Measurements from ENCODE around the gene SHCBP1L.

Gene SHCBP1L

DNA sequence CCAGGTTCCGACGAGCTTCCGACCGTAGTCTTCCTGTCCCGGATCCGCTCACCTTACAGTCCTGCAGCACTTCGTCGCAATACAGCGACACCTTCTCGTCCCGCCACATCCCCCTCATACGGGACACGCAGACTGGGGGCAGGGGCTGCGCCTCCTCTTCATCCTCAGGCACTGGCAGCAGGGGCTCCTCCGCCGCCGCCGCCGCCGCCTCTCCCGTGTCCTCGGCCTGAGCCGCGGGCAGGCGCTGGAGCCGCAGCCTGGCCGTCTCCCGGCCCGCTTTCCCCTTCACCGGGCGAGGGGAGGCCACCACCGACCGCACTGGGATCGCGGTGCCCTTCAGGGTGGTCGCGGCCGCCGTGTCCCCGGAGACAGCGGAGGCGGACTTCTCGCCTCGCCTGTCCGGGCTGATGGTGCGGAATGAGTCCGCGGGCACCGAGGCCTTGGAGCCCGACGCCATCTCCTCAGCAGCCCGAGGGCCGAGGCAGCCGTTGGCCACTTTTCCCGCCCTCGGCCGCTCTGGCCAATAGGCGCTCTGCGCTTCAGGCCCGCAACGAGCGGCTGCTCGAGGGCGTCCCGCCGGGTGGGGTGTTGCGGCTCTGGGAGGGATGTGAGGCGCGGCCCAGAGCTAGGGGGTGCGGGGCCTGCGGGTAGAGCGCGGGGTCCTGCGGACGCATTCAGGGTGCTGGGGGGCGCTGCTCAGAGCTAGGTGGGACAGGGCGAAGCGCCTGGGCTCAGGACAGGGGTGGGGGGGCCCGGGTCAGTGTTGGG lies at the start of gene SHCBP1L:
SHCBP1L (minus strand) TSS at position 490 of the 768 bp plus-strand sequence; CDS start at position 457, 33 bp downstream.
- DNase-seq, result no peak

GRCh38 chr1:183002267-183002666 lies 49.3 kb upstream of the SHCBP1L start:
- DNase-seq, result no peak

DNA sequence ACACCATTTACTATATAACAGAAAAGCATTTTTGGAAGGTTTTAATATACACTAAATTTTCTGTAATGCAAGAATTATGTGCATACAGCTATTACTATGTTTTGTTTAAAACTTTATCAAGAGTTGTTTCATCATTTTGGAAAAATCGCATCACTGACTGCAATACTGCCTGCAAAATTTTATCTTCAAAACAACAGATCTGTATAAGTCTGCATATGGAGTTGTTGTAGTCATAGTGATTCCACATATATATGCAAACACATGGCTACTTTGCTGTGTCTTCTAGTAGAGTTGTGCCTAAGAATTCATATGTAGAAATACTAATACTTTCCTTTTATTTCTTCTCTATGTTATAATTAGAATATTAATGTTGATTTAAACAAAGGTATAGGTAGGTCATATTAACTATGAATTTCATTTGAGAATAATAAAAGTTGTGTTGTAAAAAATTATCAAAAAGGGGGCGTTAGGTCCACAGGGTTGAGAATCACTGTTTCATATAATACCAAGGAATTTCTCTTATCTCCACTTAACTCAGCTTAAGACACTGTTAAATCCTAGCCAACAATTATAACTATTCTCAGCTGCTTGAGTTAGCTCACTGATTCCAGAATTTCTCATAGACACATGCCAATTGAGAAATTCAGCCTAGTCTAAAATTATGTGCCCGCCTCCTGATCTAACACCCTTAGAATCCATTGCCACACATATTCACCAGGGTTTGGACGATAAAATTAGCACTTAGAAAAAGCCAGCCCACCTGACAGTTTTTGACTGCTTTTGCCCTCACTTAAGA lies 47.4 kb upstream of the SHCBP1L start:
- DNase-seq, result no peak

- no peak for DNase-seq
Observed at GRCh38 chr1:182998482-182998881, 45.5 kb upstream of the SHCBP1L start.

DNA sequence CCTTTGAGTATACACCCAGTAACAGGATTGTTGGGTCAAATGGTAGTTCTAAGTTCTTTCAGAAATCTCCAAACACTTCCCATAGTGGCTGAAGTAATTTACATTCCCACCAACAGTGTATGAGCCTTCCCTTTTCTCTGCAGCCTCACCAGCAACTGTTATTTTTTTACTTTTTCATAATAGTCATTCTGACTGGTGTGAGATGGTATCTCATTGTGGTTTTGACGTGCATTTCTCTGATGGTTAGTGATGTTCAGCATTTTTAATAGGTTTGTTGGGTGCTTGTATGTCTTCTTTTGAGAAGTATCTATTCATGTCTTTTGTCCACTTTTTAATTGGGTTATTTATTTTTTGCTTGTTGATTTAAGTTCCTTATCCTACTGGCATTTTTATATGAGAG lies 43.9 kb upstream of the SHCBP1L start:
- no peak for DNase-seq

DNA sequence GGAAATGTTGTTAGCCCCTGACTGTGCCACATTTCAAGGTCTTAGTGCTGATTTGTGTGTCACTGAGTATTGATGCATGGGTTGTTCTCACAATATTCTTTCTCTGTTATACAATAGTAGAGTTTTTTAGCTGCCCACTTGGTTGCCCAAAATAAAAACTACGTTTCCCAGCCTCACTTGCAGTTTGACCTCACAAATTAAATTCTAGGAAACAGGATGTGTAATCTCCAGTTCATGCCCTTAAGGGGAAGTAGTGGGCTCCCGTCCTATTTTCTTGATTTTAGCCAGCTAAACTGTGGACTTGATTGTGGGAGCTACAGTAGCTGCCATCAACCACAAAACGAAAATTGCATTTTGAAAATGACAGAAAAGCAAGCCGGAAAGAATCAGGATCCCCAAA lies 42.9 kb upstream of the SHCBP1L start:
- no peak for DNase-seq

GRCh38 chr1:182993746-182994145 lies 40.8 kb upstream of the SHCBP1L start:
- no peak for DNase-seq

- DNase-seq, result no peak
Observed at GRCh38 chr1:182990413-182991144, 37.6 kb upstream of the SHCBP1L start.

DNA sequence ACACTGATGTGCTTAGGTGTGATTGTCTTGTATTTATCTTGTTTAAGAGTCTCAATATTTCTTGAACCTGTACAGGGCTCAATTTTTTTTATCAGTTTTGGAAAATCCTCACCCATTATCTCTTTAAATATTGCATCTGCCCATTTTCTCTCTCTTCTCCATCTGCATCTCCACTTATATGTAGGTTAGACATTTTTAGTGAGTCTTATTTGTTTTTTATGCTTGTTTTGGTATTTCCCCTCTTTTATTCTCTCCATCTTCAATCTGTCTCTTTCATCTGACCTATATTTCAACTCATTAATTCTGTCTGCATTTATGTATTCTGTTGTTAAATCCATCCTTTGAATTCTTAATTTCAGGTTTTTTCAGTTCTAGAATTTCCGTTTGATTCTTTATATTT lies 32.9 kb upstream of the SHCBP1L start:
- DNase-seq, result no peak

DNA sequence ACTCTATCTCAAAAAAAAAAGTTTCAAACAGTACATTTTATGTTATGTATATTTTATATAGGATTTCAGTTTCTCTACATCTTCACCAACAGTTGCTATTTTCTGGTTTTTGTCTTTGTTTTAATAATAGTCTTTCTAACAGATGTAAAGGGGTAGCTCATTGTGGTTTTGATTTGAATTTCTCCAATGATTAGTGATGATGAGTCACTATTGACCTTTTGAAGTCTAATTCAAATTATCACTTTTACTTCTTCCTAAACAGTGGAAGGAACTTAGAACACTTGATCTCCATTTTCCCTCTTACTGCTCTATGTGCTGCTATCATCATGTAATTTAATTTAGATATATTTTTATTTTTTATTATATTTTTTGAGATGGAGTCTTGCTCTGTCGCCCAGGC lies 31.7 kb upstream of the SHCBP1L start:
- DNase-seq, result no peak

- no peak for DNase-seq
Observed at GRCh38 chr1:182984138-182984537, 31.2 kb upstream of the SHCBP1L start.

GRCh38 chr1:182978151-182978853 lies 25.3 kb upstream of the SHCBP1L start:
- DNase-seq, result no peak

GRCh38 chr1:182977480-182977879 lies 24.5 kb upstream of the SHCBP1L start:
- no peak for DNase-seq

- no peak for DNase-seq
Observed at GRCh38 chr1:182974506-182975191, 21.7 kb upstream of the SHCBP1L start.

DNA sequence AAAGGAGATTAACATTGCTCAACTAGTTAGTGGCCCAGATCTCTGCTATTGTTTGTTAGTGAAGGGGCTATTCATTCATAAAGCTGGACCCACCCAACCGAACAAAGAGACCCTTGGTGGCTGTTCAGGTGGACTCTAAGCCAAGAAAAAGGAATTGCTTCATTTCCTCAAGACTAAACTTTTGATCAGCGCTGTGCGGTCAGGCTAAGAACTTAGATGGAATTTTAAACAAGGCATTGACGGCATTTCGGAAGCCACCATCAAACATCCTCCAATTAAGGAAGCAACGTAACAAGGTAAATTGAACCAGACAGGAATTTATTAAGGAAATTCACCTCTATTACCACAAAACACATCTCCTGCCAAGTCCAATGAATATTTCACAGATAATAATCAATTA lies 19.9 kb upstream of the SHCBP1L start:
- DNase-seq, result no peak

DNA sequence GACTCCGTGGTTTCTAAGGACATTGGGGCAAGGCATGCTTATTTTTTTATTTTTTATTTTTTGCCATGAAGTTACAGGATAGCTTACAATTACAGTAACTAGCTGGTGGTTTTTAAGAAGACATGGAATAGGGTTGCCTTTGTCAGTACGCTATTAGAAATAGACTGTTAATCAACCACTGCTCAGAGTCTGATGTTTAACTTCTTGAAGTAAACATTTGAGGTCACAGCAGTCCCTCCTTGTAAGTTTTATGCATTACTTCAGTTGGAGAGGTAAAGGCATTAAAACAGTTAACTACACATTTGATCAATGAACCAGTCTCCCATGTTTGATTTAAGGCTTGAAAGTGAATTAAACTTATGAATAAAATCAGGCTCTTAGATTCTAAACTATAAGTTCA lies 19.3 kb upstream of the SHCBP1L start:
- DNase-seq, result no peak

GRCh38 chr1:182971219-182971618 lies 18.3 kb upstream of the SHCBP1L start:
- DNase-seq, result no peak

DNA sequence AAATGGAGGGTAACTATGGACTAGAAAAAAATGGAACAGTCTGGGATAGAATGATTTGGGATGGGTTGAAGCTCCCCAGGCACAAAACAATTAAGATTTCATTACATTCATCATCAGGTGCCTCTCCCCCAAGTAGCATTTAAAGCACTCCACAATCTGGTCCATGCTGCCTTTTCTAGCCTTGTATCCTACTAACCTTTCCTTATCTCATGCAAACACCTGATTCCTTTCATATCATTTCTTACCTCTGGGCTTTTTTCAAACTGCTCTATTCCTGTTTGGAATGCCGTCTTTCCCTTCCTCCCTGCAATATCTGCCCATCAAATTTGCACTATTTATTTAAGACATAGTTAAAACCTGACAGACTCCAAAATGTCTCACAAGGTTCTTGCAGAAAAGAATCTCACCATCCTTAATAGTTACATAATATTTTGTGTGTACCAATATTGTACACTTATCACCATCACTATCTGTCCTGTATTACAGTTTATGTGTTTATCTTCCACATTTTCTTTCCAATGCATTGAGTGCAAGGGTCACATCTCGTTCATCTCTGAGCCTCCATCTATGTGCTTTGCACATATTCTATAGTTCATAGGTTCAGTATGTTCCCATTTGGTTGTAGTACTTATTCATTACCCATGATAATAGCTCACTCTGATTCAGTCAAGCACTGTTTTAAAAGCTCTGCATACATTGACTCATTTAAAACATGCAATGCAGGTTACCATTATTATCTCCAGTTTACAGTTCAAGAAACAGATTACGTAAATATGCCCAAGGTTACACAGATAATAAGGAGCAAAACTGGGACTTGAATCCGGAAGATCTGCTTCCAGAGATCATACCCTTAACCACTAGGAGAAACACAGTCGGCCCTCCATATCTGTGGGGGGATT lies 16.1 kb upstream of the SHCBP1L start:
- no peak for DNase-seq

- no peak for DNase-seq
Observed at GRCh38 chr1:182968151-182968741, 15.3 kb upstream of the SHCBP1L start.

GRCh38 chr1:182965861-182966260 lies 12.9 kb upstream of the SHCBP1L start:
- no peak for DNase-seq

DNA sequence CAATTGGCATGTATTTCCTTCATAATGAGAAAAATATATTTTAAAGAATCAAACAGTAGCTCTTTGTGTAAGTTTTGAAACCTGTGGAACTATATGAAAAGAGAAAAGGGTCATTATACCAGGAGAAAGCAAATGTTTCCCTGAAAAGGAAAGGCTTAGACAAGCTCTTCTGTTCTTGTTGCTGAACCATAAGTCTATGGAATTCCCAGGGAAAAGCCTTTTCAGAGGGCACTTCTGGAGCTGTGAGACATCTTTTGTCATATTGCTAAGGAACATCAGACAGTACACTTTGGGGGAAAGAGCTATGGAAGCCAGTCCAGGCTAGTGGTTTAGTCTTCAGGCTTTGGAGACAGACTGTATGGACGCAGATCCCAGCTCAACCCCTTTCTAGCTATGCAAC lies 12.1 kb upstream of the SHCBP1L start:
- DNase-seq, result no peak
